K562 (cell line): ENCODE data around the gene MRPL38. TPM values are rescaled to one million over a fixed set of nuclear protein-coding genes. Genes with fewer than 3 reads are reported as not detected.

Source experiments
- BRD9 ChIP-seq: fragments of 450-650 bp; IDR thresholded peaks from 2 replicates; pipeline ENCODE4 v1.6.1; 2018; ENCODE audit warnings: low read depth; ENCODE audit not compliant: partially characterized antibody
- C11orf30 ChIP-seq: fragments of 450-650 bp; IDR thresholded peaks from 2 replicates; pipeline ENCODE4 v1.6.1; 2016; ENCODE audit warnings: low read depth, mild to moderate bottlenecking
- DDX20 ChIP-seq: fragments of 450-650 bp; IDR thresholded peaks from 2 replicates; pipeline ENCODE4 v1.6.1; 2016; ENCODE audit warnings: missing genetic modification characterization, low read depth, mild to moderate bottlenecking, missing compliant biosample characterization, moderate library complexity
- ELF1 ChIP-seq: fragments of 200-800 bp; sonication (Bioruptor generic); IDR thresholded peaks from 2 replicates; pipeline ENCODE4 v1.6.1; 2016; ENCODE audit warnings: missing genetic modification characterization, missing compliant biosample characterization
- EP300 ChIP-seq: IDR thresholded peaks from 2 replicates; pipeline ENCODE4 v1.6.1; 2012; ENCODE audit warnings: low read length, improper control_type of control experiment
- ESRRA ChIP-seq: fragments of 450-650 bp; IDR thresholded peaks from 2 replicates; pipeline ENCODE4 v1.6.1; 2014; ENCODE audit warnings: low read depth, mild to moderate bottlenecking, moderate library complexity, borderline replicate concordance
- ETS2 ChIP-seq: IDR thresholded peaks from 2 replicates; pipeline ENCODE4 v1.6.1; 2016; ENCODE audit warnings: borderline replicate concordance, missing genetic modification characterization, mild to moderate bottlenecking, moderate library complexity, missing compliant biosample characterization; ENCODE audit not compliant: poor library complexity, severe bottlenecking
- HDAC2 ChIP-seq: fragments of 450-650 bp; IDR thresholded peaks from 2 replicates; pipeline ENCODE4 v1.6.1; 2016; ENCODE audit warnings: mild to moderate bottlenecking
- KAT2B ChIP-seq: IDR thresholded peaks from one replicate; pipeline ENCODE4 v1.6.1; 2012; ENCODE audit warnings: low read depth, mild to moderate bottlenecking, control low read depth, inconsistent platforms, low read length, moderate library complexity
- KLF16 ChIP-seq: IDR thresholded peaks from 2 replicates; pipeline ENCODE4 v1.6.1; 2016; ENCODE audit warnings: antibody characterized with exemption
- OTX1 ChIP-seq: fragments of 450-650 bp; formaldehyde crosslinking; IDR thresholded peaks from 2 replicates; pipeline ENCODE4 v1.4.0; 2022; ENCODE audit warnings: mild to moderate bottlenecking
- POLR3A ChIP-seq: IDR thresholded peaks from 2 replicates; pipeline ENCODE4 v1.6.1; 2011; ENCODE audit warnings: borderline replicate concordance, mild to moderate bottlenecking, moderate library complexity; ENCODE audit not compliant: insufficient read length, insufficient read depth; ENCODE audit errors: extremely low read depth
- PREB ChIP-seq: sonication (generic); formaldehyde crosslinking; IDR thresholded peaks from 2 replicates; pipeline ENCODE4 v1.8.1; 2023; ENCODE audit warnings: mild to moderate bottlenecking, missing genetic modification reagents
- PTTG1 ChIP-seq: fragments of 450-650 bp; IDR thresholded peaks from 2 replicates; pipeline ENCODE4 v1.6.1; 2016; ENCODE audit warnings: low read depth, mild to moderate bottlenecking, missing genetic modification characterization, missing compliant biosample characterization
- RBM17 ChIP-seq: fragments of 200-400 bp; formaldehyde crosslinking; IDR thresholded peaks from 2 replicates; pipeline ENCODE4 v1.6.1; 2017; ENCODE audit warnings: low read depth, mild to moderate bottlenecking, low read length, borderline replicate concordance
- SIN3B ChIP-seq: fragments of 450-650 bp; IDR thresholded peaks from 2 replicates; pipeline ENCODE4 v1.6.1; 2017; ENCODE audit warnings: low read depth, mild to moderate bottlenecking, moderate library complexity
- SMAD1 ChIP-seq: fragments of 150-350 bp; IDR thresholded peaks from 2 replicates; pipeline ENCODE4 v1.6.1; 2014; ENCODE audit warnings: low read length, low read depth; ENCODE audit not compliant: partially characterized antibody
- STAG1 ChIP-seq: sonication (generic); formaldehyde crosslinking; IDR thresholded peaks from 2 replicates; pipeline ENCODE4 v1.5.0; 2020; ENCODE audit warnings: missing genetic modification reagents, borderline replicate concordance
- TFAP4 ChIP-seq: sonication (generic); formaldehyde crosslinking; IDR thresholded peaks from 2 replicates; pipeline ENCODE4 v1.8.0; 2022; ENCODE audit warnings: missing genetic modification reagents, mild to moderate bottlenecking, moderate library complexity, borderline replicate concordance
- THRAP3 ChIP-seq: fragments of 450-650 bp; IDR thresholded peaks from 2 replicates; pipeline ENCODE4 v1.6.1; 2016; ENCODE audit warnings: mild to moderate bottlenecking, inconsistent platforms, borderline replicate concordance
- ZKSCAN3 ChIP-seq: fragments of 250-450 bp; sonication (Bioruptor Pico); IDR thresholded peaks from 2 replicates; pipeline ENCODE4 v1.4.0; 2020
- ZNF134 ChIP-seq: fragments of 250-450 bp; sonication (Bioruptor Pico); conservative IDR thresholded peaks from 2 replicates; pipeline ENCODE4 v1.4.0; 2020
- ZNF217 ChIP-seq: sonication (generic); formaldehyde crosslinking; IDR thresholded peaks from 2 replicates; pipeline ENCODE4 v1.8.0; 2022; ENCODE audit warnings: mild to moderate bottlenecking, missing genetic modification reagents
- ZNF507 ChIP-seq: conservative IDR thresholded peaks from 2 replicates; pipeline ENCODE4 v1.6.1; 2017; ENCODE audit warnings: missing genetic modification characterization, missing compliant biosample characterization
- ZNF76 ChIP-seq: fragments of 250-450 bp; sonication (Bioruptor Pico); IDR thresholded peaks from 2 replicates; pipeline ENCODE4 v1.4.0; 2020; ENCODE audit warnings: mild to moderate bottlenecking, moderate library complexity, borderline replicate concordance
- polyA plus RNA-seq, 8 experiments: library from polyadenylated mRNA; depleted of rRNA in 4 of 8; stranded (reverse) in 5 of 8; unstranded in 3 of 8; fragments of >200 nt; fragmentation: Nextera tagmentation in 2 of 8; fragmentation: Illumina TruSeq in 1 of 8; extraction: Ambion mirVana in 2 of 8; extraction: Trizol in 1 of 8; gene quantifications; 2 replicates each; pipeline versions ENCODE4 v1.2.1 to v1.2.3, GENCODE V29; 2011 to 2014; ENCODE audit warnings: inconsistent platforms in 1 of 8, missing spikeins in 1 of 8
- total RNA-seq, 7 experiments: library from RNA; depleted of rRNA in 6 of 7; stranded (reverse); fragments of >200 nt in 6 of 7; fragmentation: Illumina TruSeq in 2 of 7; extraction: Trizol in 2 of 7; gene quantifications; 2 replicates each; pipeline versions ENCODE4 v1.2.1 to v1.2.3, GENCODE V29; 2011 to 2021; ENCODE audit warnings: low replicate concordance in 1 of 7
- TF ChIP-seq, protein P1 (sequence below): fragments of 450-650 bp; IDR thresholded peaks from 2 replicates; pipeline ENCODE4 v1.6.1; 2016; ENCODE audit warnings: borderline replicate concordance

The MRPL38 gene
- total and polyA plus RNA-seq, 9 of the 15 experiments (the other 6 are each of a cell fraction or from before 2014, with no cell fraction given), result 4.5 to 154 (median 48.5) TPM

DNA sequence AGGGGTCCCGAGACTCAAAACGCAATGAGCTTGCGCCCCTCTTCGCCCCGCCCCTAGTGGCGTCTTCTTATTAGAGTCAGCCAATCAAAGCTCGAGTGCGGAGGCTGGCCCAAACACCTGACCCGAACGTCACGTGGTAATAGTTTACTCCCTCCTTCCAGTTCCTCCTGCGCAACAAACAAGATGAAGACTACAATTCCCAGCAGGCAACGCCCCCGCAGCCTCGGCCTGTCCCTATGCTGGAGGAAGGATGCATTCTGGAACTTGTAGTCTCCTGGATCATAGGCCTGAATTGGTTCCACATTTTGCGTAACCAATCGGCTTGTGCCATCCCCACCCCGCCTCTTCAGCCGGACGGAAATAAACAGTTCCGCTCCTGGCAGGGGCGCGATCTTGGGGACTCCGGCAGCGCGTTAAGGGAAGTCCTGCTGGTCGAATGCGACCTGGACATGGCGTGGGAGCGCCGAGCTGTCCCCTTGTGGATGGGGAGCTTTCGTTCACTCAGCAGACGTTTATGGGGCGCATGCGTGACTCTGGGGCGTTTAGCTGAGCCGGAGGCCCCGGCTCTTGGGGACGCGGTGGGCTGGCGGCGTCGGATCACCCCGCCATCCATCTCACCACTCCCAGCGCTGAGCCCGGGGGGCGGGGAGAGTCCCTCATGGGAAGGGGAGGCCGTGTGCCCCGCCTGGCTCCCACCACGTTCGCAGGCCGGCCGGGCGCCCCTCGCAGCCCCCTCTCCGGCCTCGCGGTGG lies 49.2 kb downstream of the MRPL38 start, which contains the start of gene WBP2 (continued):
- TF ChIP-seq HDAC2 (no peak; the same call in 1 of the 2 replicates), RBM17 (no peak), ELF1 (tag) (peak; percentile 67), ESRRA (peak; percentile 52; the same call in 1 of the 2 replicates), ZNF507 (no peak), ZNF217 (CRISPR knock-in tag) (no peak), THRAP3 (no peak), EP300 (no peak), ZKSCAN3 (CRISPR knock-in tag) (no peak), KAT2B (no peak), SIN3B (peak; percentile 77), POLR3A (no peak), OTX1 (peak; percentile 61; the same call in 1 of the 2 replicates), KLF16 (peak; percentile 5; the same call in 1 of the 2 replicates), PREB (no peak), SMAD1 (peak; percentile 86), DDX20 (tag) (no peak), PTTG1 (no peak), STAG1 (CRISPR knock-in tag) (no peak; the same call in 1 of the 2 replicates), TFAP4 (CRISPR knock-in tag) (peak; percentile 90), ETS2 (tag) (no peak), ZNF76 (CRISPR knock-in tag) (no peak), ZNF134 (no peak), BRD9 (no peak), C11orf30 (peak; percentile 85)
- TF ChIP-seq, protein P1, sequence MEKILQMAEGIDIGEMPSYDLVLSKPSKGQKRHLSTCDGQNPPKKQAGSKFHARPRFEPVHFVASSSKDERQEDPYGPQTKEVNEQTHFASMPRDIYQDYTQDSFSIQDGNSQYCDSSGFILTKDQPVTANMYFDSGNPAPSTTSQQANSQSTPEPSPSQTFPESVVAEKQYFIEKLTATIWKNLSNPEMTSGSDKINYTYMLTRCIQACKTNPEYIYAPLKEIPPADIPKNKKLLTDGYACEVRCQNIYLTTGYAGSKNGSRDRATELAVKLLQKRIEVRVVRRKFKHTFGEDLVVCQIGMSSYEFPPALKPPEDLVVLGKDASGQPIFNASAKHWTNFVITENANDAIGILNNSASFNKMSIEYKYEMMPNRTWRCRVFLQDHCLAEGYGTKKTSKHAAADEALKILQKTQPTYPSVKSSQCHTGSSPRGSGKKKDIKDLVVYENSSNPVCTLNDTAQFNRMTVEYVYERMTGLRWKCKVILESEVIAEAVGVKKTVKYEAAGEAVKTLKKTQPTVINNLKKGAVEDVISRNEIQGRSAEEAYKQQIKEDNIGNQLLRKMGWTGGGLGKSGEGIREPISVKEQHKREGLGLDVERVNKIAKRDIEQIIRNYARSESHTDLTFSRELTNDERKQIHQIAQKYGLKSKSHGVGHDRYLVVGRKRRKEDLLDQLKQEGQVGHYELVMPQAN, result peak; percentile 73
